Liver (tissue), 9 donors: ENCODE results near the gene HACL1. TPM values are rescaled to one million over a fixed set of nuclear protein-coding genes. Genes with fewer than 3 reads are reported as not detected.
A peak's percentile ranks its signal among the peaks of the same experiment; 100 is the strongest.

Experiments
- DNase-seq: peaks from one replicate; pipeline ENCODE4 v3.0.0-alpha.2; 2017; ENCODE audit warnings: low spot score
- H3K27ac ChIP-seq, 2 donors: one replicate each; pipeline ENCODE4 v1.7.0; 2013; ENCODE audit warnings: inconsistent platforms in 2 of 2, low read length in 2 of 2, control low read depth in 1 of 2, low read depth in 1 of 2, mild to moderate bottlenecking in 1 of 2
- H3K27me3 ChIP-seq, 4 donors: one replicate each; pipeline versions ENCODE4 v1.6.1 to v1.7.0; 2013; ENCODE audit warnings: low read length in 3 of 4, inconsistent platforms in 1 of 4, mild to moderate bottlenecking in 1 of 4, moderate library complexity in 1 of 4; ENCODE audit not compliant: control insufficient read depth in 4 of 4, insufficient read depth in 4 of 4
- H3K36me3 ChIP-seq, 4 donors: one replicate each; pipeline versions ENCODE4 v1.6.1 to v1.7.0; 2013; ENCODE audit warnings: low read length in 3 of 4, mild to moderate bottlenecking in 3 of 4, low read depth in 1 of 4, moderate library complexity in 1 of 4; ENCODE audit not compliant: control insufficient read depth in 4 of 4, insufficient read depth in 3 of 4
- H3K4me1 ChIP-seq, 4 donors: one replicate each; pipeline versions ENCODE4 v1.6.1 to v1.7.0; 2013; ENCODE audit warnings: low read length in 3 of 4, mild to moderate bottlenecking in 3 of 4, moderate library complexity in 1 of 4; ENCODE audit not compliant: control insufficient read depth in 4 of 4, insufficient read depth in 4 of 4
- H3K4me3 ChIP-seq, 3 donors: one replicate each; pipeline versions ENCODE4 v1.6.1 to v1.7.0; 2013; ENCODE audit warnings: low read length in 3 of 3, control low read depth in 1 of 3, low read depth in 1 of 3, mild to moderate bottlenecking in 1 of 3
- H3K9ac ChIP-seq, 2 donors: one replicate each; pipeline ENCODE4 v1.7.0; 2013; ENCODE audit warnings: low read length in 2 of 2, mild to moderate bottlenecking in 2 of 2, moderate library complexity in 2 of 2, control low read depth in 1 of 2, low read depth in 1 of 2
- H3K9me3 ChIP-seq, 4 donors: one replicate each; pipeline versions ENCODE4 v1.6.1 to v1.7.0; 2013; ENCODE audit warnings: low read length in 3 of 4; ENCODE audit not compliant: control insufficient read depth in 4 of 4
- ATF3 ChIP-seq: IDR thresholded peaks from 2 replicates; pipeline ENCODE4 v1.6.1; 2016; ENCODE audit warnings: antibody characterized with exemption
- HNF4G ChIP-seq: IDR thresholded peaks from 2 replicates; pipeline ENCODE4 v1.6.1; 2016; ENCODE audit warnings: antibody characterized with exemption
- JUND ChIP-seq, 2 donors: IDR thresholded peaks; 2 replicates each; pipeline ENCODE4 v1.6.1; 2016; ENCODE audit warnings: antibody characterized with exemption in 2 of 2
- SP1 ChIP-seq: IDR thresholded peaks from 2 replicates; pipeline ENCODE4 v1.6.1; 2018; ENCODE audit warnings: antibody characterized with exemption, mild to moderate bottlenecking
- TAF1 ChIP-seq: conservative IDR thresholded peaks from 2 replicates; pipeline ENCODE4 v1.6.1; 2016; ENCODE audit warnings: antibody characterized with exemption, mild to moderate bottlenecking
- YY1 ChIP-seq: IDR thresholded peaks from 2 replicates; pipeline ENCODE4 v1.6.1; 2016; ENCODE audit warnings: antibody characterized with exemption, mild to moderate bottlenecking
- WGBS: extraction: QIAGEN DNeasy Blood & Tissue Kit; methylation state at CpG from one replicate; pipeline ENCODE4 v1.1.7; 2013; 5-methylcytosine and 5-hydroxymethylcytosine counted together
- polyA plus RNA-seq, 2 donors: library from polyadenylated mRNA; stranded (reverse) in 1 of 2; unstranded in 1 of 2; fragments of 200-250 nt in 1 of 2; fragments of >200 nt in 1 of 2; fragmentation: Nextera tagmentation in 1 of 2; extraction: Ambion mirVana in 1 of 2; gene quantifications; one replicate each; pipeline versions ENCODE4 v1.2.1 to v1.2.3, GENCODE V29; 2013 to 2015
- total RNA-seq, 2 donors: library from RNA; depleted of rRNA; stranded (reverse); fragments of >200 nt; gene quantifications; one replicate each; pipeline ENCODE4 v1.2.3, GENCODE V29; 2014
- TF ChIP-seq, protein P1 (sequence below): fragments of 150-350 bp; IDR thresholded peaks from 2 replicates; pipeline ENCODE4 v1.5.1; 2017; ENCODE audit warnings: improper control_type of control experiment, low read depth, low read length; ENCODE audit not compliant: missing input control
- TF ChIP-seq, protein P2 (sequence below): IDR thresholded peaks from 2 replicates; pipeline ENCODE4 v1.6.1; 2016; ENCODE audit warnings: antibody characterized with exemption, mild to moderate bottlenecking
- TF ChIP-seq, protein P3 (sequence below): IDR thresholded peaks from 2 replicates; pipeline ENCODE4 v1.6.1; 2016; ENCODE audit warnings: antibody characterized with exemption
- donor health status: healthy.
- donor health status: healthy.
- donor health status: healthy.
- donor health status: healthy.
- donor health status: healthy.

The HACL1 gene
- total and polyA plus RNA-seq, 4 donors, result 13.4 to 46.9 (median 32.2) TPM

DNA sequence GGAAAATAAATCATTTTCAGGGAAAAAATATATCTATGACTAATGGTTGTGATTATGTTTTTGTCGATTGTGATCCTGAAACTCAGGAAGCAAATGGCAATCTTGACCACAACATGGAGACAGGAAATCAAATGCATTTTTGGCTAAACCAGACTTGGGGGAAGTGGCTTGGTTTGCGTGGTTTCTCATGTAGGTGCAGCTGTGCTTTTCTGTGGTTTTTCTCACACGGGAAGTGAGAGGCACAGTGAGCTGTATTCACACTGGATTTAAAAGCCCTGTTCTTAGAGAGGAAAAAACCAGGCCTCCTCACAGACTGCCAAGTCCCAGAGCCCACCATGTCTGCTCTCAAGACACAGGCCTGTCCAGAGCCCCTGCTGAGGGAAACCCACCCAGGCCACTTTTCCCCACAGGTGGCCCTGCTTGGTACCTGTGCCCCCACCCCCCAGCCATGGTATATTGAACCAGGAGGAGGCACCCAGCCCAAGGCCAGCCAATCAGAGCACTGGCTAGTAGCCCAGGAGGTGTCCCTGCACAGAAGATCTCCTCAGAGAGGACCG lies 46.3 kb upstream of the HACL1 start:
- 78% methylated on average over 4 of the region's 4 CpGs for WGBS
- Histone ChIP-seq H3K36me3 (peaks cover 0 to 18% (median 8%) of the 10 kb centered on the region in 4 donors), H3K9ac (no peak overlapping the region), H3K9me3 (no peaks in the 10 kb centered on the region), H3K27ac (peak overlapping the region in 1 of 2 donors; percentile 43), H3K4me3 (no peak overlapping the region), H3K4me1 (no peaks in the 10 kb centered on the region), H3K27me3 (no peaks in the 10 kb centered on the region)
- no peak for DNase-seq
- no peak for TF ChIP-seq HNF4G
- TF ChIP-seq, protein P1, sequence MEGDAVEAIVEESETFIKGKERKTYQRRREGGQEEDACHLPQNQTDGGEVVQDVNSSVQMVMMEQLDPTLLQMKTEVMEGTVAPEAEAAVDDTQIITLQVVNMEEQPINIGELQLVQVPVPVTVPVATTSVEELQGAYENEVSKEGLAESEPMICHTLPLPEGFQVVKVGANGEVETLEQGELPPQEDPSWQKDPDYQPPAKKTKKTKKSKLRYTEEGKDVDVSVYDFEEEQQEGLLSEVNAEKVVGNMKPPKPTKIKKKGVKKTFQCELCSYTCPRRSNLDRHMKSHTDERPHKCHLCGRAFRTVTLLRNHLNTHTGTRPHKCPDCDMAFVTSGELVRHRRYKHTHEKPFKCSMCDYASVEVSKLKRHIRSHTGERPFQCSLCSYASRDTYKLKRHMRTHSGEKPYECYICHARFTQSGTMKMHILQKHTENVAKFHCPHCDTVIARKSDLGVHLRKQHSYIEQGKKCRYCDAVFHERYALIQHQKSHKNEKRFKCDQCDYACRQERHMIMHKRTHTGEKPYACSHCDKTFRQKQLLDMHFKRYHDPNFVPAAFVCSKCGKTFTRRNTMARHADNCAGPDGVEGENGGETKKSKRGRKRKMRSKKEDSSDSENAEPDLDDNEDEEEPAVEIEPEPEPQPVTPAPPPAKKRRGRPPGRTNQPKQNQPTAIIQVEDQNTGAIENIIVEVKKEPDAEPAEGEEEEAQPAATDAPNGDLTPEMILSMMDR, result no peak
- no peak for TF ChIP-seq YY1
- TF ChIP-seq, protein P2, sequence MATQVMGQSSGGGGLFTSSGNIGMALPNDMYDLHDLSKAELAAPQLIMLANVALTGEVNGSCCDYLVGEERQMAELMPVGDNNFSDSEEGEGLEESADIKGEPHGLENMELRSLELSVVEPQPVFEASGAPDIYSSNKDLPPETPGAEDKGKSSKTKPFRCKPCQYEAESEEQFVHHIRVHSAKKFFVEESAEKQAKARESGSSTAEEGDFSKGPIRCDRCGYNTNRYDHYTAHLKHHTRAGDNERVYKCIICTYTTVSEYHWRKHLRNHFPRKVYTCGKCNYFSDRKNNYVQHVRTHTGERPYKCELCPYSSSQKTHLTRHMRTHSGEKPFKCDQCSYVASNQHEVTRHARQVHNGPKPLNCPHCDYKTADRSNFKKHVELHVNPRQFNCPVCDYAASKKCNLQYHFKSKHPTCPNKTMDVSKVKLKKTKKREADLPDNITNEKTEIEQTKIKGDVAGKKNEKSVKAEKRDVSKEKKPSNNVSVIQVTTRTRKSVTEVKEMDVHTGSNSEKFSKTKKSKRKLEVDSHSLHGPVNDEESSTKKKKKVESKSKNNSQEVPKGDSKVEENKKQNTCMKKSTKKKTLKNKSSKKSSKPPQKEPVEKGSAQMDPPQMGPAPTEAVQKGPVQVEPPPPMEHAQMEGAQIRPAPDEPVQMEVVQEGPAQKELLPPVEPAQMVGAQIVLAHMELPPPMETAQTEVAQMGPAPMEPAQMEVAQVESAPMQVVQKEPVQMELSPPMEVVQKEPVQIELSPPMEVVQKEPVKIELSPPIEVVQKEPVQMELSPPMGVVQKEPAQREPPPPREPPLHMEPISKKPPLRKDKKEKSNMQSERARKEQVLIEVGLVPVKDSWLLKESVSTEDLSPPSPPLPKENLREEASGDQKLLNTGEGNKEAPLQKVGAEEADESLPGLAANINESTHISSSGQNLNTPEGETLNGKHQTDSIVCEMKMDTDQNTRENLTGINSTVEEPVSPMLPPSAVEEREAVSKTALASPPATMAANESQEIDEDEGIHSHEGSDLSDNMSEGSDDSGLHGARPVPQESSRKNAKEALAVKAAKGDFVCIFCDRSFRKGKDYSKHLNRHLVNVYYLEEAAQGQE, result no peak
- TF ChIP-seq, protein P3, sequence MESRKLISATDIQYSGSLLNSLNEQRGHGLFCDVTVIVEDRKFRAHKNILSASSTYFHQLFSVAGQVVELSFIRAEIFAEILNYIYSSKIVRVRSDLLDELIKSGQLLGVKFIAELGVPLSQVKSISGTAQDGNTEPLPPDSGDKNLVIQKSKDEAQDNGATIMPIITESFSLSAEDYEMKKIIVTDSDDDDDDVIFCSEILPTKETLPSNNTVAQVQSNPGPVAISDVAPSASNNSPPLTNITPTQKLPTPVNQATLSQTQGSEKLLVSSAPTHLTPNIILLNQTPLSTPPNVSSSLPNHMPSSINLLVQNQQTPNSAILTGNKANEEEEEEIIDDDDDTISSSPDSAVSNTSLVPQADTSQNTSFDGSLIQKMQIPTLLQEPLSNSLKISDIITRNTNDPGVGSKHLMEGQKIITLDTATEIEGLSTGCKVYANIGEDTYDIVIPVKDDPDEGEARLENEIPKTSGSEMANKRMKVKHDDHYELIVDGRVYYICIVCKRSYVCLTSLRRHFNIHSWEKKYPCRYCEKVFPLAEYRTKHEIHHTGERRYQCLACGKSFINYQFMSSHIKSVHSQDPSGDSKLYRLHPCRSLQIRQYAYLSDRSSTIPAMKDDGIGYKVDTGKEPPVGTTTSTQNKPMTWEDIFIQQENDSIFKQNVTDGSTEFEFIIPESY, result no peak
- no peak for TF ChIP-seq JUND (IDR thresholded peaks at IDR 0.05)
- TF ChIP-seq TAF1, result no peak
- no peak for TF ChIP-seq ATF3

DNA sequence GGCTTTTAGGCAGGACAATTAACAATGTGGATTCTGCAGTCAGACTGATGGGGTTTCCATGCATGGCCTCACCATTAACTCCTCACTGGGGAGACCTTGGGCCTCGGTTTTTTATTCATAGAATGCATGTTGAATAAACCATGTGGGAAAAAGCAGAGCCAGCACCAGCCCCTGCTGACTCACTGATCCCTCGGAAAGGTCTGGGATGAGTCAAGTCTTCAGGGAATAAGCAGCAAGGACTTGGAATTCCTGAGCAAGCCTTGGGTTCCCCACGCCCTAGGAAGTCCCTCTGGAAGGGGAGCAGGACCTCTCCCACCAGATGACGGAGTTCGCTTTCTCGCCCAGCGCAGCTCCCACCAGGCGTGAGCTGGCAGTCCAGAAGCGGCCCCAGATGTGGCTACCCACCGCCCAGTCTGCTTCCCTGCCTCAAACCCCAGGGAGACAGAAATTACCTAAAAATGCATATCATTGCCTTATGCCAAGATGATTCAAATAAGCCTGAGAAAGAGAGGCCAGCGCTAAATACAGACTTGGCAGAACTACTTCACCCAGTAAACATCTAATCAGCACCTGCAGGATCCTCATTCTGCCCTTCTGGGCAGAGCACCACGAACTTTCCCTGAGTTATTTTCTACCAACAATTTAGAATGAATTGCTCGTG lies 45.6 kb upstream of the HACL1 start:
- TF ChIP-seq SP1 (no peak), JUND (IDR thresholded peaks at IDR 0.05) (peak in 1 of 2 donors; percentile 9)
- WGBS, result 80% methylated on average over 13 of the region's 13 CpGs
- Histone ChIP-seq H3K9ac (no peak overlapping the region), H3K9me3 (no peaks in the 10 kb centered on the region), H3K4me3 (no peak overlapping the region), H3K4me1 (no peaks in the 10 kb centered on the region), H3K27me3 (no peaks in the 10 kb centered on the region), H3K27ac (no peak overlapping the region), H3K36me3 (peaks cover 0 to 19% (median 10%) of the 10 kb centered on the region in 4 donors)
- DNase-seq, result no peak
